Naive thymus-derived CD4-positive, alpha-beta T cell (primary cell): ENCODE data around the gene PEF1. TPM values are rescaled to one million over a fixed set of nuclear protein-coding genes. Genes with fewer than 3 reads are reported as not detected.

Experiments
- ATAC-seq: fragments of 150-1000 bp; cut with Tn5 transposase; 2 replicates; pipeline ENCODE4 v1.10.0; 2021; ENCODE audit warnings: mild to moderate bottlenecking, moderate library complexity
- CTCF ChIA-PET: fragments of 350-600 bp; sonication (Branson Sonifier 250); formaldehyde crosslinking; loops from one replicate; lab custom pipeline; 2021; ENCODE audit warnings: antibody characterized with exemption; lab: Charles Lee
- POLR2A ChIA-PET: fragments of 350-600 bp; sonication (Branson Sonifier 250); formaldehyde crosslinking; loops from one replicate; lab custom pipeline; 2021; ENCODE audit warnings: antibody characterized with exemption, inconsistent platforms; lab: Charles Lee
- DNase-seq, 9 donors: peaks; one replicate each; pipeline versions ENCODE4 v3.0.0 to v3.0.0-alpha.2; 2020 to 2022; ENCODE audit warnings: mixed read lengths in 1 of 9
- H3K27ac ChIP-seq: one replicate; pipeline ENCODE4 v1.7.0; 2013; ENCODE audit warnings: mild to moderate bottlenecking, low read depth, low read length, moderate library complexity
- H3K27me3 ChIP-seq, 2 donors: one replicate each; pipeline ENCODE4 v1.7.0; 2013; ENCODE audit warnings: low read length in 2 of 2, mild to moderate bottlenecking in 2 of 2, moderate library complexity in 2 of 2; ENCODE audit not compliant: control insufficient read depth in 2 of 2, insufficient read depth in 2 of 2
- H3K36me3 ChIP-seq, 3 experiments: 1 replicate in 2 of 3; 2 replicates in 1 of 3; pipeline ENCODE4 v1.7.0; 2013; ENCODE audit warnings: low read length in 3 of 3, mild to moderate bottlenecking in 3 of 3, moderate library complexity in 1 of 3; ENCODE audit not compliant: insufficient read depth in 3 of 3, control insufficient read depth in 2 of 3
- H3K4me1 ChIP-seq, 2 donors: one replicate each; pipeline ENCODE4 v1.7.0; 2013; ENCODE audit warnings: low read length in 2 of 2, mild to moderate bottlenecking in 2 of 2, moderate library complexity in 1 of 2; ENCODE audit not compliant: control insufficient read depth in 2 of 2, insufficient read depth in 2 of 2
- H3K4me3 ChIP-seq: 2 replicates; pipeline ENCODE4 v1.7.0; 2013; ENCODE audit warnings: mild to moderate bottlenecking, low read length
- H3K9me3 ChIP-seq, 3 experiments: 1 replicate in 2 of 3; 2 replicates in 1 of 3; pipeline ENCODE4 v1.7.0; 2013; ENCODE audit warnings: low read length in 3 of 3; ENCODE audit not compliant: control insufficient read depth in 2 of 3
- H3K27ac Mint-ChIP-seq, 9 donors: one replicate each; pipeline ENCODE4 v1.8.0; 2020 to 2022; ENCODE audit warnings: mixed read lengths in 9 of 9, mild to moderate bottlenecking in 8 of 9, moderate library complexity in 5 of 9, inconsistent platforms in 2 of 9
- H3K27me3 Mint-ChIP-seq, 5 donors: one replicate each; pipeline ENCODE4 v1.8.0; 2021 to 2022; ENCODE audit warnings: mixed read lengths in 5 of 5, mild to moderate bottlenecking in 1 of 5
- H3K36me3 Mint-ChIP-seq, 5 donors: one replicate each; pipeline ENCODE4 v1.8.0; 2020 to 2022; ENCODE audit warnings: mixed read lengths in 5 of 5, mild to moderate bottlenecking in 3 of 5, inconsistent platforms in 1 of 5
- H3K4me1 Mint-ChIP-seq, 7 donors: one replicate each; pipeline ENCODE4 v1.8.0; 2020 to 2022; ENCODE audit warnings: mixed read lengths in 7 of 7, mild to moderate bottlenecking in 3 of 7, inconsistent platforms in 1 of 7
- H3K4me3 Mint-ChIP-seq, 10 donors: one replicate each; pipeline ENCODE4 v1.8.0; 2020 to 2022; ENCODE audit warnings: mild to moderate bottlenecking in 10 of 10, mixed read lengths in 10 of 10, moderate library complexity in 6 of 10, inconsistent platforms in 2 of 10
- H3K9me3 Mint-ChIP-seq, 11 donors: one replicate each; pipeline ENCODE4 v1.8.0; 2020 to 2022; ENCODE audit warnings: mixed read lengths in 11 of 11, mild to moderate bottlenecking in 4 of 11, inconsistent platforms in 1 of 11, moderate library complexity in 1 of 11
- intact Hi-C, 2 donors: fragments of 100-400 bp; cut with micrococcal nuclease; formaldehyde crosslinking; loops; one replicate each; pipeline ENCODE4 v1.15.1; 2023
- polyA plus RNA-seq, 2 donors: library from polyadenylated mRNA; unstranded; fragments of 300-500 nt; fragmentation: Illumina TruSeq; gene quantifications; one replicate each; pipeline ENCODE4 v1.2.3, GENCODE V29; 2021
- total RNA-seq, 6 experiments: library from RNA in 5 of 6; stranded (reverse) in 5 of 6; gene quantifications; 1 replicate in 5 of 6; 2 replicates in 1 of 6; pipeline ENCODE4 v1.2.3 and lab custom pipeline; 2021 to 2026

PEF1 gene
- total and polyA plus RNA-seq, 7 experiments from 2014 or later: 37.7 to 87.7 (median 45.5) TPM

- H3K27ac ChIP-seq: no peak overlapping the region
- H3K27ac Mint-ChIP-seq: no peak overlapping the region
Observed at GRCh38 chr1:31624731-31625514, 19.8 kb downstream of the PEF1 start.

GRCh38 chr1:31624309-31624708 is 20.4 kb downstream of the PEF1 start:
- no peak overlapping the region for H3K4me3 Mint-ChIP-seq
- CTCF ChIA-PET: no interaction called here
- H3K9me3 ChIP-seq: no peaks in the 10 kb centered on the region
- ATAC-seq: no peak
- no peaks in the 10 kb centered on the region for H3K4me1 ChIP-seq
- H3K27ac ChIP-seq: no peak overlapping the region
- POLR2A ChIA-PET: no interaction called here
- no peaks in the 10 kb centered on the region for H3K9me3 Mint-ChIP-seq
- H3K36me3 Mint-ChIP-seq: peaks cover 1 to 27% (median 3%) of the 10 kb centered on the region in 5 donors
- H3K27ac Mint-ChIP-seq: peak overlapping the region in 1 of 9 donors; percentile 37
- H3K27me3 ChIP-seq: no peaks in the 10 kb centered on the region
- H3K27me3 Mint-ChIP-seq: peaks cover 0 to 5% (median 3%) of the 10 kb centered on the region in 5 donors
- H3K4me1 Mint-ChIP-seq: peaks cover 0 to 8% (median 0%) of the 10 kb centered on the region in 7 donors
- intact Hi-C loops: no loop called here
- no peak overlapping the region for H3K4me3 ChIP-seq
- DNase-seq: no peak
- peaks cover 0 to 26% (median 0%) of the 10 kb centered on the region in 3 experiments for H3K36me3 ChIP-seq

More at GRCh38 chr1:31624731-31625514, 19.8 kb downstream of the PEF1 start:
- peaks cover 1 to 33% (median 5%) of the 10 kb centered on the region in 5 donors for H3K36me3 Mint-ChIP-seq
- Histone ChIP-seq H3K27me3 (no peaks in the 10 kb centered on the region), H3K4me1 (no peaks in the 10 kb centered on the region), H3K36me3 (peaks cover 0 to 32% (median 0%) of the 10 kb centered on the region in 3 experiments), H3K9me3 (no peaks in the 10 kb centered on the region), H3K4me3 (no peak overlapping the region)
- H3K4me1 Mint-ChIP-seq: peaks cover 0 to 8% (median 0%) of the 10 kb centered on the region in 7 donors
- DNase-seq (no peak), ATAC-seq (peak; percentile 8)
- ChIA-PET POLR2A (no interaction called here), CTCF (no interaction called here)
- H3K27me3 Mint-ChIP-seq: no peaks in the 10 kb centered on the region
- H3K9me3 Mint-ChIP-seq: no peaks in the 10 kb centered on the region
- intact Hi-C loops: no loop called here
- H3K4me3 Mint-ChIP-seq: no peak overlapping the region

- no peaks in the 10 kb centered on the region for H3K9me3 ChIP-seq
- intact Hi-C loops: no loop called here
- ChIA-PET CTCF (no interaction called here), POLR2A (no interaction called here)
- H3K4me1 Mint-ChIP-seq: peaks cover 0 to 8% (median 0%) of the 10 kb centered on the region in 7 donors
- H3K27me3 Mint-ChIP-seq: peaks cover 8 to 15% (median 9%) of the 10 kb centered on the region in 5 donors
- no peaks in the 10 kb centered on the region for H3K27me3 ChIP-seq
- peaks cover 0 to 17% (median 1%) of the 10 kb centered on the region in 5 donors for H3K36me3 Mint-ChIP-seq
- H3K4me1 ChIP-seq: no peaks in the 10 kb centered on the region
- H3K4me3 ChIP-seq: no peak overlapping the region
- no peaks in the 10 kb centered on the region for H3K9me3 Mint-ChIP-seq
- DNase-seq (no peak), ATAC-seq (no peak)
- H3K4me3 Mint-ChIP-seq: no peak overlapping the region
- no peak overlapping the region for H3K27ac ChIP-seq
- H3K36me3 ChIP-seq: peaks cover 0 to 17% (median 0%) of the 10 kb centered on the region in 3 experiments
- no peak overlapping the region for H3K27ac Mint-ChIP-seq
Observed at GRCh38 chr1:31623365-31623764, 21.3 kb downstream of the PEF1 start.

GRCh38 chr1:31621847-31622730 is 22.6 kb downstream of the PEF1 start:
- H3K36me3 ChIP-seq: peaks cover 0 to 4% (median 0%) of the 10 kb centered on the region in 3 experiments
- POLR2A ChIA-PET: no interaction called here
- Mint-ChIP-seq H3K36me3 (peaks cover 0 to 11% (median 1%) of the 10 kb centered on the region in 5 donors), H3K27ac (no peak overlapping the region), H3K4me3 (no peak overlapping the region), H3K27me3 (peaks cover 12 to 21% (median 14%) of the 10 kb centered on the region in 5 donors), H3K9me3 (no peaks in the 10 kb centered on the region), H3K4me1 (peaks cover 0 to 11% (median 4%) of the 10 kb centered on the region in 7 donors)
- no peak overlapping the region for H3K27ac ChIP-seq
- H3K27me3 ChIP-seq: no peaks in the 10 kb centered on the region
- no peaks in the 10 kb centered on the region for H3K4me1 ChIP-seq
- ATAC-seq (no peak), DNase-seq (no peak)
- H3K4me3 ChIP-seq: no peak overlapping the region
- intact Hi-C loops: no loop called here
- H3K9me3 ChIP-seq: no peaks in the 10 kb centered on the region
- CTCF ChIA-PET: interaction anchor here (0.6 kb wide), 1 partner anchor 154 kb away, joined by 4 read pairs; no protein-coding TSS in a partner anchor

- Mint-ChIP-seq H3K27me3 (peaks cover 19 to 27% (median 21%) of the 10 kb centered on the region in 5 donors), H3K4me1 (peaks cover 0 to 10% (median 8%) of the 10 kb centered on the region in 7 donors), H3K9me3 (no peaks in the 10 kb centered on the region), H3K4me3 (no peak overlapping the region), H3K27ac (no peak overlapping the region), H3K36me3 (peaks cover 0 to 7% (median 1%) of the 10 kb centered on the region in 5 donors)
- intact Hi-C loops: no loop called here
- no peak for DNase-seq
- peaks cover 0 to 3% of the 10 kb centered on the region in 2 donors for H3K27me3 ChIP-seq
- no peaks in the 10 kb centered on the region for H3K4me1 ChIP-seq
- H3K9me3 ChIP-seq: no peaks in the 10 kb centered on the region
- CTCF ChIA-PET: no interaction called here
- H3K4me3 ChIP-seq: no peak overlapping the region
- POLR2A ChIA-PET: no interaction called here
- H3K27ac ChIP-seq: no peak overlapping the region
- no peak for ATAC-seq
- H3K36me3 ChIP-seq: no peaks in the 10 kb centered on the region
Observed at GRCh38 chr1:31621498-31621820, 23.2 kb downstream of the PEF1 start.

- Mint-ChIP-seq H3K27me3 (peaks cover 25 to 32% (median 26%) of the 10 kb centered on the region in 5 donors), H3K36me3 (peaks cover 0 to 7% (median 1%) of the 10 kb centered on the region in 5 donors), H3K27ac (no peak overlapping the region), H3K4me3 (no peak overlapping the region), H3K4me1 (peaks cover 0 to 10% (median 8%) of the 10 kb centered on the region in 7 donors), H3K9me3 (no peaks in the 10 kb centered on the region)
- Histone ChIP-seq H3K36me3 (no peaks in the 10 kb centered on the region), H3K27ac (no peak overlapping the region), H3K9me3 (no peaks in the 10 kb centered on the region), H3K4me1 (no peaks in the 10 kb centered on the region), H3K4me3 (no peak overlapping the region), H3K27me3 (peaks cover 0 to 3% of the 10 kb centered on the region in 2 donors)
- DNase-seq (no peak), ATAC-seq (no peak)
- ChIA-PET POLR2A (no interaction called here), CTCF (no interaction called here)
- intact Hi-C loops: no loop called here
Observed at GRCh38 chr1:31620631-31621497, 23.8 kb downstream of the PEF1 start.
